KOPT-K1 (cell line): ENCODE measurements around the gene ZNF722.
"Not testable (repeated sequence)": the region's sequence is repeated elsewhere in the genome, so short reads cannot be mapped to it uniquely, and the experiment has no call there.

Source experiments
- H3K27ac ChIP-seq: fragments of 200-600 bp; sonication (generic); 2 replicates; pipeline ENCODE4 v1.5.1; 2016; ENCODE audit warnings: antibody characterized with exemption, mild to moderate bottlenecking, low read depth, low read length; ENCODE audit not compliant: poor library complexity, severe bottlenecking
- H3K36me3 ChIP-seq: fragments of 200-600 bp; sonication (generic); 2 replicates; pipeline ENCODE4 v1.5.1; 2017; ENCODE audit warnings: antibody characterized with exemption, mild to moderate bottlenecking, low read length, moderate library complexity; ENCODE audit not compliant: insufficient read depth
- H3K9me3 ChIP-seq: fragments of 200-600 bp; sonication (generic); 2 replicates; pipeline ENCODE4 v1.5.1; 2017; ENCODE audit warnings: antibody characterized with exemption, low read length, mild to moderate bottlenecking; ENCODE audit not compliant: insufficient read depth, poor library complexity, severe bottlenecking

The ZNF722 gene

DNA sequence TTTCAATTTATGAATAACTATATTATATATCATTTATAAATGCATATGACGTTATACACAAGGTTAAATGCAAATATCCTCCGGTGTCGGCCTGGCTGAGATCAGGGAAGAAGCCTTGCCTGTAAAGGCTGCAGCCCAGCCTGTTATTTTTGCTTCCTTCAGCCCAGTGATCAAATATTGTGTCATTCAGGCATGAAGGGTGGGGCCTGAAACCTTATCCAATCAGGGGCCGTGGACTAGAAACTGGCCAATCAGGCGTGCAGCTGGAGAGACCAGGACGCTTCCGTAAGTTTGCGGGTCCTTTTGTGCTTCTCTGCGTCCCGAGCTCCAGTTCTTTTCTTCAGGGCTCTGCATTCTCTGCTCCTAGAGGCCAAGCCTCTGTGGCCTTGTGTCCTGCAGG is at the start of gene ZNF722:
ZNF722 (plus strand) TSS at position 301 of the 400 bp plus-strand sequence. CDS start 113 bp downstream, outside the sequence.
- H3K9me3 ChIP-seq, result peaks cover 18% of the 10 kb centered on the region
- H3K27ac ChIP-seq, result no peak within 1 kb of the TSS
- no peaks in the 10 kb centered on the region for H3K36me3 ChIP-seq

DNA sequence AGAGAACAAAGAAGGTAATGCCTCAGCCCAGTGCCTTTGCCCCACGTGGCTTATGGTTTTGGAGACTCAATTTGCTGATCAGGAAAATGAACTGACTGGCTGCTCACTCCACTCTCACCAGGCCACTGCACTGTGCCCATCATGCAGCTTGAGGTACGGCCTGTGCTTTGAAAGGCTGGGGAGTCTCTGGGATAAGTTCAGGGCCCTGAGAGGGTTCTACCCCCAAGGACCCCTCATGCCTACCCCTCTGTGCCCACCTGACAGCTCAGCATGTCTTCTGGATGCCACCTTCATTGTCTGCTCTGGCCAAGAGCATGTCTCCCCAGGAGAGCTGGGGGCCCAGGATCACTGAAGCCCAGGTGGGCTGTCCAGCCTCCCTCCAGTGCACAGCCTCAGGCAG is 45.5 kb upstream of the ZNF722 start:
- Histone ChIP-seq H3K27ac (no peak overlapping the region), H3K9me3 (peaks cover 17% of the 10 kb centered on the region), H3K36me3 (no peaks in the 10 kb centered on the region)

DNA sequence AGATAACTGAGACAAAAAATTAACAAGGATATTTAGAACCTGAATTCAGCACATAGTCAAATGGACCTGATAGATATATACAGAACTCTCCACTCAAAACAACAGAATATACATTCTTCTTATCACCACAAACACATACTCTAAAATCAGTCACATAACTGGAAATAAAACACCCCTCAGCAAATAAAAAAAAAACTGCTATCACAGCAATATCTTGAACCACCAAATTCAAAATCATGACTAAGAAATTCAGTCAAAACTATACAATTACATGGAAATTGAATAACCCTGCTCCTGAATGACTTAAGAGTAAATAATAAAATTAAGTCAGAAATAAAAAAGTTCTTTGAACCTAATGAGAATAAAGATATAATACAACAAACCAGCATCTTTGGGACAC is 30.0 kb upstream of the ZNF722 start:
- Histone ChIP-seq H3K27ac (no peak overlapping the region), H3K36me3 (no peaks in the 10 kb centered on the region), H3K9me3 (no peaks in the 10 kb centered on the region)

DNA sequence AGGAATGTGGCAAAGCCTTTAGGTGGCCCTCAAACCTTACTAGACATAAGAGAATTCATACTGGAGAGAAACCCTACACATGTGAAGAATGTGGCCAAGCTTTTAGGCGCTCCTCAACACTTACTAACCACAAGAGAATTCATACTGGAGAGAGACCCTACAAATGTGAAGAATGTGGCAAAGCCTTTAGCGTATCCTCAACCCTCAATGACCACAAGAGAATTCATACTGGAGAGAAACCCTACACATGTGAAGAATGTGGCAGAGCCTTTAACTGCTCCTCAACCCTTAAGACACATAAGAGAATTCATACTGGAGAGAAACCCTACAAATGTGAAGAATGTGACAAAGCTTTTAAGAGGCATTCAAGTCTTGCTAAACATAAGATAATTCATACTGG is 16.8 kb downstream of the ZNF722 start:
- H3K9me3 ChIP-seq, result peaks cover 42% of the 10 kb centered on the region
- H3K27ac ChIP-seq, H3K36me3 ChIP-seq: not testable (repeated sequence)

DNA sequence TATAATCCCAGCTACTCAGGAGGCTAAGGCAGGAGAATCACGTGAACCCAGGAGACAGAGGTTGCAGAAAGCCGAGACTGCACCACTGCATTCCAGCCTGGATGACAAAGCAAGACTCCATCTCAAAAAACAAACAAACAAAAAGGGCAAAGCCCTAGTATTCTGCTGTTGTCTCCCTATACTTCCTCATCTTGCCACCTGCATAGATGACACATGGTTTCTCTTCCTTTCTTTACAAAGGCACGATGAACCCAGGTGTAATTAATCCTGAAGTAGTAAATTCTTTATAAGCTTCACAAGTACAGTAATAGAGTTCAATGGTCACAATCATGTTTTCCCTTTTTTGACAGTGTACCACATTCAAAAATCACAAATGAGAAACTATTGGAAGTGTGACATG is 36.7 kb downstream of the ZNF722 start:
- Histone ChIP-seq H3K27ac (no peak overlapping the region), H3K36me3 (no peaks in the 10 kb centered on the region), H3K9me3 (peaks cover 56% of the 10 kb centered on the region)

DNA sequence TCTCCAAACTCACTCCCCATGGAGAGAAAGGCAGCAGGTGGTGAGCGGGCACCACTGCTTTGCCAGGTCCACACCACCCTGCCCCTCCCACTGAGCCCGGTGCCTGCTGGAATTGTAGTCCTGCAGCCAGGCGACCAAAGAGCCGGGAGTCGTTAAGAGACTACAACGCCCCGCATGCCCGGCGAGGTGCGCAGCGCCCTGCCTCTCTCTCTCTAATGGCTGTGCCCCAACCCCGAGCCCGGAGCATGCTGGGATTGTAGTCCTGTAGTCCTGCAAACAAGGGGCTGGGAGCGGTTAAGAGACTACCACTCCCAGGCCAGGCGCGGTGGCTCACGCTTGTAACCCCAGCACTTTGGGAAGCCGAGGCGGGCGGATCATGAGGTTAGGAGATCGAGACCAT is 38.4 kb downstream of the ZNF722 start:
- Histone ChIP-seq H3K9me3 (peaks cover 46% of the 10 kb centered on the region), H3K36me3 (no peaks in the 10 kb centered on the region), H3K27ac (no peak overlapping the region)

DNA sequence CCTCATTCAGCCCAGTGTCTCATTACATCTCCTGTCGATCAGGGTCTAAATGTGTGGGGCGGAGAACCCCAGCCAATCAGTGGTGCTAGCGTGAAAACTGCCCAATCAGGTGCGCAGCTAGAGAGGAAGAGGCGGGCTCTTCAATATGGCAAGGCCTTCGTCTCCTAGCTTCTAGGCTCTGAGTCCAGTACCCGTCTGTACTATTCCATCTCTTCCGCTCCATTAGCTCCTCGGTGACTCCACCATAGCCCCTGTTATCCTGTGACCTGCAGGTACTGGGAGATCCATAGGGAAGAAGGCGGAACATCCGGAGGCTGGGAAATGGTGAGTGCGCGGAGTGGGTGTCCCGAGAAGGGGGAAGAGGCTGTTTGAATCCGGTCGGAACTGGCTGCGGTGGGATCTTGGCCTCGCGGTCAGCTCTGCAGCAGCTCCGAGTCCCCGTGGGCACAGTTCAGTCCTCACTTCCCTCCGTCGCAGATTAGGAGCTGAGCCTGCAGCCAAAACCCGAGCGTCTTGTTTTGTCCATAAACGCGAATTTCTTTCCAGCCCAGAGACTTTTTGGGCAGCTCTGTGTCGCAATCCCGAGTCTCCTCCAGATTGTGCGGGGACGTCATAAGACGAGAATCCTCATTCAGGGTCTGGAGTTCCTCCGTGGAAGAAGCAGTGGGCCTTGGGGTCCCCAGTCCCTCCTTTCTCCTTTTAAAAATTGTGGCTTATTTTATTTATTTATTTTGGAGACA is 46.8 kb downstream of the ZNF722 start, which contains the start of gene ZNF727:
ZNF727 (plus strand) TSS at position 134 of the 740 bp plus-strand sequence; CDS start at position 322, 188 bp downstream.
- Histone ChIP-seq H3K9me3 (peaks cover 30% of the 10 kb centered on the region), H3K36me3 (no peaks in the 10 kb centered on the region), H3K27ac (no peak within 1 kb of the TSS)

DNA sequence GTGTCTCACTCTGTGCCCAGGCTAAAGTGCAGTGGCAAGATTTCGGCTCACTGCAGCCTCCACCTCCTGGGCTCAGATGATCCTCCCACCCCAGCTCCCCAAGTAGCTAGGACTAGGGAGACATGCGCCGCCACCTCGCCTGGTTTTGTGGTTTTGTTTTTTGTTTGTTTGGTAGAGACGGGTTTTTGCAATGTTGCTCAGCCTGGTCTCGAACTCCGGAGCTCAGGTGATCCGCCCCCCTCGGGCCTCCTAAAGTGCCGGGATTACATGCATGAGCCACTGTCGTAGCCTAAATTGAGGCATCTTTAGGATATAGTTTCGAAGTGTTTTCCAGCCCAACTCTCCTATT is 47.4 kb downstream of the ZNF722 start:
- H3K36me3 ChIP-seq, result no peaks in the 10 kb centered on the region
- H3K27ac ChIP-seq, result no peak overlapping the region
- H3K9me3 ChIP-seq, result peaks cover 29% of the 10 kb centered on the region
